Natural killer cell (primary cell): Measurements from ENCODE around the gene PNPO. TPM values are rescaled to one million over a fixed set of nuclear protein-coding genes. Genes with fewer than 3 reads are reported as not detected.

ENCODE experiments used
- ATAC-seq, 3 donors: fragments of 150-1000 bp in 2 of 3; fragments of 200-7000 bp in 1 of 3; cut with Tn5 transposase; 1 replicate in 1 of 3; 2 replicates in 2 of 3; pipeline ENCODE4 v1.10.0; 2021; ENCODE audit warnings: mild to moderate bottlenecking in 2 of 3, moderate library complexity in 2 of 3
- DNase-seq, 2 donors: peaks; one replicate each; pipeline versions ENCODE4 v3.0.0 to v3.0.0-alpha.2; 2013 to 2021; ENCODE audit warnings: mixed read lengths in 1 of 2
- H3K27ac ChIP-seq: one replicate; pipeline ENCODE4 v1.5.1; 2013; ENCODE audit warnings: mild to moderate bottlenecking, low read length
- H3K27me3 ChIP-seq: one replicate; pipeline ENCODE4 v1.6.1; 2013; ENCODE audit warnings: low read length; ENCODE audit not compliant: control insufficient read depth, insufficient read depth
- H3K36me3 ChIP-seq: one replicate; pipeline ENCODE4 v1.6.1; 2013; ENCODE audit warnings: low read length; ENCODE audit not compliant: control insufficient read depth, insufficient read depth
- H3K4me1 ChIP-seq: one replicate; pipeline ENCODE4 v1.6.1; 2013; ENCODE audit warnings: low read length; ENCODE audit not compliant: control insufficient read depth, insufficient read depth
- H3K4me3 ChIP-seq: one replicate; pipeline ENCODE4 v1.5.1; 2013; ENCODE audit warnings: low read length
- H3K9me3 ChIP-seq: one replicate; pipeline ENCODE4 v1.6.1; 2013; ENCODE audit warnings: low read length; ENCODE audit not compliant: control insufficient read depth, insufficient read depth
- H3K27ac Mint-ChIP-seq, 2 donors: one replicate each; pipeline ENCODE4 v1.8.0; 2022; ENCODE audit warnings: mild to moderate bottlenecking in 2 of 2, mixed read lengths in 2 of 2, moderate library complexity in 1 of 2
- H3K27me3 Mint-ChIP-seq, 2 donors: one replicate each; pipeline ENCODE4 v1.8.0; 2022; ENCODE audit warnings: low read depth in 2 of 2, mixed read lengths in 2 of 2
- H3K36me3 Mint-ChIP-seq: one replicate; pipeline ENCODE4 v1.8.0; 2022; ENCODE audit warnings: mixed read lengths
- H3K4me1 Mint-ChIP-seq, 2 donors: one replicate each; pipeline ENCODE4 v1.8.0; 2022; ENCODE audit warnings: mixed read lengths in 2 of 2
- H3K4me3 Mint-ChIP-seq: one replicate; pipeline ENCODE4 v1.8.0; 2022; ENCODE audit warnings: mild to moderate bottlenecking, moderate library complexity, mixed read lengths
- H3K9me3 Mint-ChIP-seq, 2 donors: one replicate each; pipeline ENCODE4 v1.8.0; 2022; ENCODE audit warnings: mixed read lengths in 2 of 2
- WGBS: methylation state at CpG from one replicate; pipeline ENCODE4 v1.1.7; 2013; ENCODE audit warnings: missing lambda C conversion rate; ENCODE audit not compliant: insufficient coverage; 5-methylcytosine and 5-hydroxymethylcytosine counted together
- intact Hi-C: fragments of 100-400 bp; cut with micrococcal nuclease; formaldehyde crosslinking; loops from one replicate; pipeline ENCODE4 v1.14.2; 2022
- total RNA-seq, 4 donors: library from RNA; stranded (reverse); fragments of 120-200 nt in 1 of 4; gene quantifications; one replicate each; pipeline versions ENCODE4 v1.2.3 to v1.2.4, GENCODE V29; 2013 to 2022
- TF ChIP-seq, protein P1 (sequence below): fragments of 200-600 bp; IDR thresholded peaks from one replicate; pipeline ENCODE4 v1.8.0; 2022; ENCODE audit warnings: antibody characterized with exemption

The PNPO gene
- total RNA-seq, 3 donors from 2014 or later (not counting 1 experiment from before 2014, with no cell fraction given), result 6.0 to 10.9 (median 9.3) TPM

DNA sequence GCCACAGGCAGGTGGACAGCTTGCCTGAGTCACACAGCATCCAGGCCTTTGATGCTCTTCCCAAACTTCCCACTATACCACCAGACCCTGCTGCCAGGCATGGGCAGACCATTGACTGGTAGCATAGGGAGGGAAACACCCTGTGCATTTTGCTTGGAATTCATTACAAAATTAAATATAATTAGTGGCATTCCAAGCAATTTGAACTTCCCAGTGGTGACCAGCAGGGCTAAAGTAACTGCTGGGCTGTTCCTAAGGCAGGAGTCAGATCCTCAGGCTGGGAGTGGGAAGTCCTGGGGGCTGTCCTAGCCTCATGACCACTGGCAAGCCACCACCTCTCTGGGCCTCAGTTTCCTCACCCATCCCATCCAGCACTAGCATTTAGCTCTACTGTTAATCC is 12.5 kb downstream of the PNPO start:
- Mint-ChIP-seq H3K4me3 (no peak overlapping the region), H3K4me1 (peaks cover 8 to 10% of the 10 kb centered on the region in 2 donors)

DNA sequence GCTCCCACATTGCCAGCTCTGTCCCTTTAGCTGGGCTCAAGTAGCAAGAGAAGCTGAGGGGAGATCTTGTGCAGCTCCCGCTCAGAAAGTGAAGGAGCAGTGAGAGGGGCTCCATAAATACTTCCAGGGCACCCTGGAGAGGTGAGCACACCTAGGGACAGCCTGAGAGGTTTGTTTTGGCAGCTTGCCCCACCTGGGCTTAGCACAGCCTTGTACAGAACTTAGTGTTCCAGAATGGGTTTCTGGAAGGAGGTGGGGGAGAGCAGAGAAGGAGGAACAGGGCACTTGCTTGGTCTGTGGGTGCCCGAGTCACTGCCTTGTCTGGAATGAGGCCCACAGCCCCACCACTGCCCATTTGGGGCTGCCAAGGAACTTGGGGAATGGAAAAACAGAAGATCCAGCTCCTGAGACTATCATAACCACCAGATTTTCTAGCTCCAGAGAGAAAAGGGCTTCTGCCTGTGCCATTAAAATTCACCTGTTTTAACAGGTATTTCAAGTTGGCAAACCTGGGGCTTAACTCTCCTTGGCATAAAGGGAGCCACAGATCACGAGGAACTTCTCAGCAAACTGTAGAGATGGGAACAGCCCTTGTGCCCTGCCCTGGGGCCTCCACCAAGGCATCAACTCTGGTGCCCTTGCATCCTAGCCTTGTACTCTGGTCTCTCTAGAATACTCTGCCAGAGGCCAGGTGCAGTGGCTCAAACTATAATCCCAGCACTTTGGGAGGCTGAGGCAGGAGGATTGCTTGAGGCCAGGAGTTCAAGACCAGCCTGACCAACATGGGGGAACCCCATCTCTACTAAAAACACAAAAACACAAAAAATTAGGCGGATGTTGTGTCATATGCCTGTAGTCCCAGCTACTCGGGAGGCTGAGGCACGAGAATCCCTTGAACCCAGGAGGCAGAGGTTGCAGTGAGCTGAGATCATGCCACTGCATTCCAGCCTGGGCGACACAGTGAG is 14.4 kb downstream of the PNPO start:
- 90% methylated on average over 7 of the region's 7 CpGs for WGBS
- H3K36me3 Mint-ChIP-seq, result no peaks in the 10 kb centered on the region
- DNase-seq (no peak), ATAC-seq (no peak)
- H3K9me3 Mint-ChIP-seq, result no peaks in the 10 kb centered on the region
- TF ChIP-seq, protein P1, sequence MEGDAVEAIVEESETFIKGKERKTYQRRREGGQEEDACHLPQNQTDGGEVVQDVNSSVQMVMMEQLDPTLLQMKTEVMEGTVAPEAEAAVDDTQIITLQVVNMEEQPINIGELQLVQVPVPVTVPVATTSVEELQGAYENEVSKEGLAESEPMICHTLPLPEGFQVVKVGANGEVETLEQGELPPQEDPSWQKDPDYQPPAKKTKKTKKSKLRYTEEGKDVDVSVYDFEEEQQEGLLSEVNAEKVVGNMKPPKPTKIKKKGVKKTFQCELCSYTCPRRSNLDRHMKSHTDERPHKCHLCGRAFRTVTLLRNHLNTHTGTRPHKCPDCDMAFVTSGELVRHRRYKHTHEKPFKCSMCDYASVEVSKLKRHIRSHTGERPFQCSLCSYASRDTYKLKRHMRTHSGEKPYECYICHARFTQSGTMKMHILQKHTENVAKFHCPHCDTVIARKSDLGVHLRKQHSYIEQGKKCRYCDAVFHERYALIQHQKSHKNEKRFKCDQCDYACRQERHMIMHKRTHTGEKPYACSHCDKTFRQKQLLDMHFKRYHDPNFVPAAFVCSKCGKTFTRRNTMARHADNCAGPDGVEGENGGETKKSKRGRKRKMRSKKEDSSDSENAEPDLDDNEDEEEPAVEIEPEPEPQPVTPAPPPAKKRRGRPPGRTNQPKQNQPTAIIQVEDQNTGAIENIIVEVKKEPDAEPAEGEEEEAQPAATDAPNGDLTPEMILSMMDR, result no peak
- no peak overlapping the region for H3K27ac Mint-ChIP-seq
- H3K27me3 ChIP-seq, result no peaks in the 10 kb centered on the region
- H3K9me3 ChIP-seq, result no peaks in the 10 kb centered on the region
- H3K4me3 ChIP-seq, result no peak overlapping the region
- peaks cover 3% of the 10 kb centered on the region for H3K4me1 ChIP-seq
- intact Hi-C loops, result no loop called here
- H3K4me3 Mint-ChIP-seq, result no peak overlapping the region
- no peaks in the 10 kb centered on the region for H3K27me3 Mint-ChIP-seq
- H3K4me1 Mint-ChIP-seq, result no peaks in the 10 kb centered on the region
- no peaks in the 10 kb centered on the region for H3K36me3 ChIP-seq
- H3K27ac ChIP-seq, result no peak overlapping the region

More for the DNA sequence above, 12.5 kb downstream of the PNPO start:
- H3K4me1 ChIP-seq, result peaks cover 19% of the 10 kb centered on the region
- no peaks in the 10 kb centered on the region for H3K27me3 ChIP-seq
- no peaks in the 10 kb centered on the region for H3K9me3 ChIP-seq
- ATAC-seq (no peak), DNase-seq (no peak)
- no peak overlapping the region for H3K27ac ChIP-seq
- no peaks in the 10 kb centered on the region for H3K27me3 Mint-ChIP-seq
- H3K4me3 ChIP-seq, result no peak overlapping the region
- no peak overlapping the region for H3K27ac Mint-ChIP-seq
- no peaks in the 10 kb centered on the region for H3K36me3 ChIP-seq
- TF ChIP-seq, protein P1, result no peak
- intact Hi-C loops, result no loop called here
- H3K9me3 Mint-ChIP-seq, result no peaks in the 10 kb centered on the region
- H3K36me3 Mint-ChIP-seq, result no peaks in the 10 kb centered on the region

DNA sequence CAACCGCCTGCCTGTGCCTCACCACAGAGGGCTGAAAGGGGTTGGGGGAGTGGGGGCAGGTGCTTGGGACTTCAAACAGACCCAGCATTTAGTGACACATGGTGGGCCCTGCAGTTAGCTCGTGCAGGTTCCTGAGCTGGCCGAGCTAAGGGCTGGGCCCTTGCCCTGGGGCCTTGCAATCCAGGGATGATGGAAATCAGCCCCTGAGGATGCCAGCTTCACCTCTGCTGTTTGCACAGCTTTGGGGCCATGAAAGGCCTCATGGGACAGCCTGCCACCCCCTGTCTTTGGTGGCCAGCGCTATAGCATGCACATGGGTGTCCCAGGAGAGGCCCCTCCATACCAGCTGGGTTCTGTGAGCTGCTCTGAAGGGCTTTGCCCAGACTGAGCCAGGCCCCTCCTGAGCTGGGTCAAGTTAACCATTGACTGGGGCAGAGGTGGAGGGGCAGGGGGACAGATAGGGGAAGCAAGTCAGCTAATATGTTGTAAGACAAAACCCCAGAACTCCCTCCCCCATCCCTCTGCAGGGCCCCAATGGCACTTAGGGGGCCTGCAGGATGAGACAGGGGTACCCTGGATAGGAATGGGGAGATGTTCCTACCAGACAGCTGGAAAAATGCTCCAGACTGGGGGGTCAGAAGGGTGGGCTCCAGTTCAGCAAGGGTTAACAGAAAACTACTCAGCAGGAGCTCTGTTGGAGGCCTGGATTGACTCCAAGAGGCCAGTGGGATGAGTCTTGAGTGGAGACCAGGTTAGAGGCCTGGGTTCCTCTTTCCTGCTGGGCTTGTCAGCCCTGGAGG is 15.6 kb downstream of the PNPO start:
- no peak overlapping the region for H3K27ac ChIP-seq
- H3K27me3 Mint-ChIP-seq, result no peaks in the 10 kb centered on the region
- H3K4me1 ChIP-seq, result peaks cover 3% of the 10 kb centered on the region
- H3K36me3 ChIP-seq, result no peaks in the 10 kb centered on the region
- H3K36me3 Mint-ChIP-seq, result no peaks in the 10 kb centered on the region
- H3K27me3 ChIP-seq, result no peaks in the 10 kb centered on the region
- no peaks in the 10 kb centered on the region for H3K9me3 ChIP-seq
- ATAC-seq (no peak), DNase-seq (no peak)
- no peaks in the 10 kb centered on the region for H3K9me3 Mint-ChIP-seq
- 78% methylated on average over 4 of the region's 4 CpGs for WGBS
- H3K4me3 Mint-ChIP-seq, result no peak overlapping the region
- TF ChIP-seq, protein P1, result no peak
- intact Hi-C loops, result no loop called here
- no peak overlapping the region for H3K27ac Mint-ChIP-seq
- no peaks in the 10 kb centered on the region for H3K4me1 Mint-ChIP-seq
- no peak overlapping the region for H3K4me3 ChIP-seq
